A172 (cell line): ENCODE data around the gene KCNJ12. TPM values are rescaled to one million over a fixed set of nuclear protein-coding genes. Genes with fewer than 3 reads are reported as not detected.
"Not testable (repeated sequence)": the region's sequence is repeated elsewhere in the genome, so short reads cannot be mapped to it uniquely, and the experiment has no call there.

Experiments used
- DNase-seq: peaks from one replicate; pipeline ENCODE4 v3.0.0-alpha.2; 2015; ENCODE audit warnings: low spot score
- total RNA-seq: library from RNA; depleted of rRNA; stranded (reverse); fragments of >200 nt; shearing (Covaris generic); gene quantifications from 2 replicates; pipeline ENCODE4 v1.2.3, GENCODE V29; 2014

KCNJ12 gene
- total RNA-seq, 1 experiment from 2014 or later: 0.03 TPM

- DNase-seq: no peak
Measured at GRCh38 chr17:21385281-21385845, 9.2 kb downstream of the KCNJ12 start.

- DNase-seq: no peak
Measured at GRCh38 chr17:21387616-21388015, 11.5 kb downstream of the KCNJ12 start.

GRCh38 chr17:21388066-21388465 lies 11.9 kb downstream of the KCNJ12 start:
- DNase-seq: no peak

- no peak for DNase-seq
Measured at GRCh38 chr17:21388944-21389343, 12.8 kb downstream of the KCNJ12 start.

- DNase-seq: no peak
Measured at GRCh38 chr17:21389394-21389793, 13.2 kb downstream of the KCNJ12 start.

GRCh38 chr17:21390294-21390693 lies 14.1 kb downstream of the KCNJ12 start:
- no peak for DNase-seq

GRCh38 chr17:21392266-21392665 lies 16.1 kb downstream of the KCNJ12 start:
- no peak for DNase-seq

GRCh38 chr17:21394265-21394664 lies 18.1 kb downstream of the KCNJ12 start:
- peak; percentile 37 for DNase-seq

- no peak for DNase-seq
Measured at GRCh38 chr17:21395764-21396163, 19.6 kb downstream of the KCNJ12 start.

GRCh38 chr17:21396237-21396636 lies 20.1 kb downstream of the KCNJ12 start:
- no peak for DNase-seq

- peak; percentile 55 for DNase-seq
Measured at GRCh38 chr17:21397341-21398190, 21.4 kb downstream of the KCNJ12 start.

GRCh38 chr17:21399474-21400186 lies 23.5 kb downstream of the KCNJ12 start:
- no peak for DNase-seq

- DNase-seq: not testable (repeated sequence)
Measured at GRCh38 chr17:21400187-21400569, 24.0 kb downstream of the KCNJ12 start.

GRCh38 chr17:21400816-21401593 lies 24.8 kb downstream of the KCNJ12 start:
- peak; percentile 28 for DNase-seq

GRCh38 chr17:21402166-21402571 lies 26.0 kb downstream of the KCNJ12 start:
- peak; percentile 93 for DNase-seq

GRCh38 chr17:21402926-21403325 lies 26.8 kb downstream of the KCNJ12 start:
- DNase-seq: not testable (repeated sequence)

- not testable (repeated sequence) for DNase-seq
Measured at GRCh38 chr17:21404106-21404505, 27.9 kb downstream of the KCNJ12 start.

GRCh38 chr17:21404539-21404938 lies 28.4 kb downstream of the KCNJ12 start:
- not testable (repeated sequence) for DNase-seq

GRCh38 chr17:21404956-21405731 lies 29.0 kb downstream of the KCNJ12 start:
- not testable (repeated sequence) for DNase-seq

GRCh38 chr17:21405904-21406400 lies 29.8 kb downstream of the KCNJ12 start:
- not testable (repeated sequence) for DNase-seq
